GM19099 (cell line): ENCODE measurements around the gene TTC31.

ENCODE experiments used
- POLR2A ChIP-seq: IDR thresholded peaks from 3 replicates; pipeline ENCODE4 v1.6.1; 2011; ENCODE audit warnings: low read depth; ENCODE audit not compliant: insufficient read length; ENCODE audit errors: extremely low read depth

The TTC31 gene

GRCh38 chr2:74472945-74473258, 10.0 kb upstream of the TTC31 start:
- no peak for TF ChIP-seq POLR2A

DNA sequence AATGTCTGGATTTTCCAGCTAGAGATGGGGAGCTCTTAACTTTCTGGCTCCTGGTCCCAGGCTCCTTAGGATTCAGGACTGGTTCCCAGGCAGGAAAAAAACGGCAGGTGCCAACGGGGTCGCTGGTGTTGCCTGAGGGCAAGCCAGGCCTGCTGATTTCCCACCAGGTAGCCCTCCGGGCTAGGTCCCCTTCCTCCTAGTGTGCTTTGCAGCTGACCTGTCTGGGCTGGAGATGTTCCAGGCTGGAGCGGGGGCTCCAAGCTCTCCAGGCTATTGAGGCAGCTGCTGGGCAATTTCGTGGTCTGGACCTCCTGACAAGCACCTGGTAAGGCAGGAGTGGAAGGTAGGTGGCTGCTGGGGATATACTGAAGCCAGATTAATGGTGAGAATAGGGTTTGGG, 8.4 kb upstream of the TTC31 start:
- no peak for TF ChIP-seq POLR2A

DNA sequence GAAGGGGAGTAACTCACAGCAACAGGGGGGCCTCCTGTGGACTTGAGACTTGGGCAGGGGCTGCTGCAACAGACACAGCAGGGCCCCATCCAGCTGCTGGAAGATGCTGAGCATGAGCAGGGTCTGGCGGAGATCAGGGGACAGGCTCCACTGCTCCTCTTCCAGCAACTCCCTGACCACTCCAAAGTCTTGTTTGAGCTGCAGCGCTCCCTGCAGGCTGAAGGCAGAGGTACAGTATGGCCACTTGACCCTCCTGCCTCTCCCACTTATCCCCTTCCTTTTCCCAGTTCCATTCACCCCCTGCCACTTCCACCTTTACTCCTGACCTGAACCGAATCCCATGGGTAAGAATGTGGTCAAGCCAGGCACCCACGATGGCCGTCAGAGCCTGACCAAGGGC, 8.0 kb upstream of the TTC31 start:
- no peak for TF ChIP-seq POLR2A

DNA sequence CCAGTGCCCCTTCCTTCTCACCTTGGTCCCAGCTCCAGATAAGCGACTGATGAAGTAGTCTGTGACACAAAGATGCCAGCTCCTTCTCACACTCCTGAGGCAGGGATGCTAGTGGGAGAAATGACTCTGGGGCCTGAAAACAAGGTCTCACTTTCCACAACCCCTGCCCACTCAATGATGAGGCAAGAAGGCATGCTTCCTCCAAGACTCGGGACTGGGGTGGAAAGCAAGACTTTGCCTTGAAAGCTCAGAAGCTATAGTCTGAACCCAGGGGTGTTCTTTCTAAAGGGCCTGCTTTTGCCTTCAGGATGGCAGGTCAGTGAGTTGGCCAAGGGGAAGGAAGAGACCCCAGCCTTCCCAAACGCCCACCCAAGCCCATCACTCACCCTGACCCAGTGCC, 1.4 kb upstream of the TTC31 start:
- no peak for TF ChIP-seq POLR2A

GRCh38 chr2:74481961-74482800, 700 bp upstream of the TTC31 start:
- TF ChIP-seq POLR2A: no peak

GRCh38 chr2:74486141-74486540, 3.3 kb downstream of the TTC31 start:
- no peak for TF ChIP-seq POLR2A

DNA sequence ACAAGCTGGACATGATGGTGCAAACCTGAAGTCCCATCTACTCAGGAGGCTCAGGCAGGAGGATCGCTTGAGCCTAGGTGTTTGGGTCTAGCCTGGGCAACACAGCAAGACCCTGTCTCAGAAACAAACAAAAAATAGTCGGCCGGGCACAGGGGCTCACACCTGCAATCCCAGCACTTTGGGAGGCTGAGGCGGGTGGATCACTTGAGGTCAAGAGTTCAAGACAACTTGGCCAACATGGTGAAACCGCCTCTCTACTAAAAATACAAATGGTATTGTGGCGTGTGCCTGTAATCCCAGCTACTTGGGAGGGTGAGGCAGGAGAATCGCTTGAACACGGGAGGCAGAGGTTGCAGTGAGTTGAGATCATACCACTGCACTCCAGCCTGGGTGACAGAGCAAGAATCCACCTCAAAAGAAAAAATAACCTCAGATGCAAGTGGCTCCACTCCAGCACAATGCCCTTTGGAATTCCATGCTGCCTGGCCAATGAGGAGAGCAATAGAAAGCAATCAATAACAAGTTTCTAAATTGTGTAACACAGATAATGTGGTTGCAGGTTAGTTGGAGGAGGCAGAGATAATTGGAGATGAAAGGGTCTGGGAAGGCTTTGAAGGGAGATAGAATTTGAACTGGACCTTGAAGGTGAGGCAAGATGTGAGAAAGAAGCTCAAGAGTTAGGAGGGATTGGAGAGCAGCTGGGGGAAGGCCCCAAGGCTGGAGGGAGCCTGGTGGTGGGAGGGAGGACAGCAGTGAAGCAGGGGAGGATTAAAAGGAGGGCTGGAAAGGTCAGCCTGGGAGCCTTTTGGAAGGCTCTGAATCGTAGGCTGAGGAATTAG, 6.0 kb downstream of the TTC31 start:
- TF ChIP-seq POLR2A: no peak

- TF ChIP-seq POLR2A: no peak
These were observed 7.0 kb downstream of the TTC31 start for GRCh38 chr2:74489906-74490305.

- TF ChIP-seq POLR2A: no peak
These were observed 9.0 kb downstream of the TTC31 start for GRCh38 chr2:74491648-74492544.

GRCh38 chr2:74493546-74493945, 10.7 kb downstream of the TTC31 start:
- no peak for TF ChIP-seq POLR2A

DNA sequence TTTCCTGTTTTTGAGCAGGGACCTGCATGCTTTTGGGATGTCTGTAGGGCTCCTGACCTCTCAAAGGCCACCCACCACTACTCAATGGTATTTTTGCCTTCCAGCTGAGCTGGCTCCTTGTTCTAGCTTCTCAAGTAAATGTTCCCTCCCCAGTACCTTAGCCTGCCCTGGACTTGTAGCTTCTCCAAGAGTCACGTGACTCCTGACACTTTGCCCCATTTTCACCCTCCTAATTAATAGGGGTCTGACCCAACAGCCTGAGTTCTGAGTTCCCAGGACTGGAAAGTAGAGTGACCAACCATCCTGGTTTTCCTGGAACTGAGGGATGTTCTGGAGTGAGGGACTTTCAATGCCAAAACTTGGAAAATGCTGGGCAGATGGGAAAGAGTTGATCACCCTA, 12.6 kb downstream of the TTC31 start:
- TF ChIP-seq POLR2A: no peak

- TF ChIP-seq POLR2A: no peak
These were observed 14.3 kb downstream of the TTC31 start for GRCh38 chr2:74496997-74497776.

DNA sequence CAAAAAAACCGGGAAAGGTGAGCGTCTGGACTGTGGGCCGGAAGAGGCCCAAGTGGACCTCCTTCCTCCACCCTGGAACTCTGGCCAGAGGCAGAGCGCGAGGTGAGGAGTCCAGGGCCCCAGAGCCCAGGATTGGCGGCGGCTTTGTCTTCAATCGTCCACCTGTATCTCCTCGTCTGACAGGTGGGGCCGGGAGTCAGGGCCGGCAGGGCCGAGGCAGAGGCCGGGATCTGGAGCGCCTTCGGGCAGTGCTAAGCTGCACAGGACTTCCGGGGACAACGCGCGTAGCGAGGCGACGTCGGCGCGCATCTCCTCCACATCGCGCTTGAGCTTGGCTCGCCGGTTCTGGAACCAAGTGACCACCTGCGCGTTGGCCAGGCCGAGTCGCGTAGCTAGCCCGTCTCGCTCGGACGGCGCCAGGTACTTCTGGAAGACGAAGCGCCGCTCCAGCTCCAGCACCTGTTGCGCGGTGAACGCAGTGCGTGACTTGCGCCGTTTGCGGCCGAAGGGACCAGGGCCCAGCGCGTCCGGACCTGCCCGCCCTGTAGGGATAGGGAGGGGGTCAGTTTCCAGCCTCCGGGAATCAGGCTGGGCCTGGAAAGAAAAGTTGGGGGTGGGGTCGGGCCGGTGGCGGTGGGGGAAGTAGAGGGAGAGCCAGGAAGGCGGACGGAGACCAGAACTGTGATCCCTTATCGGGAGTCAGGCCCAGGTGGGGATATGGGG, 15.1 kb downstream of the TTC31 start:
- no peak for TF ChIP-seq POLR2A
